CD4-positive, CD25-positive, alpha-beta regulatory T cell (primary cell): ENCODE data around the gene IL32. TPM values are rescaled to one million over a fixed set of nuclear protein-coding genes. Genes with fewer than 3 reads are reported as not detected.

Source experiments
- ATAC-seq, 2 donors: fragments of 150-1000 bp; cut with Tn5 transposase; one replicate each; pipeline ENCODE4 v1.10.0; 2021; ENCODE audit warnings: low read depth in 2 of 2, moderate number of reproducible peaks in 2 of 2, moderate library complexity in 1 of 2
- DNase-seq, 3 donors: peaks; one replicate each; pipeline versions ENCODE4 v3.0.0 to v3.0.0-alpha.2; 2012 to 2022; ENCODE audit warnings: mixed read lengths in 1 of 3
- H3K27ac ChIP-seq: one replicate; pipeline ENCODE4 v1.7.0; 2013; ENCODE audit warnings: mild to moderate bottlenecking, low read length; ENCODE audit not compliant: insufficient read depth, poor library complexity, severe bottlenecking
- H3K27me3 ChIP-seq: one replicate; pipeline ENCODE4 v1.7.0; 2013; ENCODE audit warnings: low read length; ENCODE audit not compliant: control insufficient read depth, insufficient read depth
- H3K36me3 ChIP-seq: one replicate; pipeline ENCODE4 v1.7.0; 2013; ENCODE audit warnings: mild to moderate bottlenecking, low read length, moderate library complexity; ENCODE audit not compliant: control insufficient read depth, insufficient read depth
- H3K4me1 ChIP-seq: 2 replicates; pipeline ENCODE4 v1.7.0; 2013; ENCODE audit warnings: mild to moderate bottlenecking, low read length; ENCODE audit not compliant: insufficient read depth, control insufficient read depth, poor library complexity, severe bottlenecking
- H3K4me3 ChIP-seq: one replicate; pipeline ENCODE4 v1.7.0; 2013; ENCODE audit warnings: low read depth, mild to moderate bottlenecking, low read length, moderate library complexity
- H3K9me3 ChIP-seq, 2 experiments: 1 replicate in 1 of 2; 2 replicates in 1 of 2; pipeline ENCODE4 v1.7.0; 2013; ENCODE audit warnings: low read length in 2 of 2, mild to moderate bottlenecking in 1 of 2, moderate library complexity in 1 of 2; ENCODE audit not compliant: control insufficient read depth in 2 of 2
- H3K27ac Mint-ChIP-seq, 3 donors: one replicate each; pipeline ENCODE4 v1.8.0; 2020 to 2022; ENCODE audit warnings: mild to moderate bottlenecking in 3 of 3, mixed read lengths in 3 of 3, moderate library complexity in 2 of 3
- H3K27me3 Mint-ChIP-seq: one replicate; pipeline ENCODE4 v1.8.0; 2022; ENCODE audit warnings: mild to moderate bottlenecking, mixed read lengths
- H3K36me3 Mint-ChIP-seq: one replicate; pipeline ENCODE4 v1.8.0; 2020; ENCODE audit warnings: mixed read lengths
- H3K4me1 Mint-ChIP-seq, 4 donors: one replicate each; pipeline ENCODE4 v1.8.0; 2020 to 2022; ENCODE audit warnings: mixed read lengths in 4 of 4, mild to moderate bottlenecking in 1 of 4
- H3K4me3 Mint-ChIP-seq, 4 donors: one replicate each; pipeline ENCODE4 v1.8.0; 2020 to 2022; ENCODE audit warnings: mild to moderate bottlenecking in 4 of 4, mixed read lengths in 4 of 4, moderate library complexity in 3 of 4
- H3K9me3 Mint-ChIP-seq, 7 donors: one replicate each; pipeline ENCODE4 v1.8.0; 2020 to 2022; ENCODE audit warnings: mixed read lengths in 7 of 7, mild to moderate bottlenecking in 3 of 7, moderate library complexity in 2 of 7
- polyA plus RNA-seq, 4 donors: library from polyadenylated mRNA; unstranded; fragments of 300-500 nt; fragmentation: Illumina TruSeq; gene quantifications; one replicate each; pipeline ENCODE4 v1.2.3, GENCODE V29; 2021
- total RNA-seq: library from RNA; stranded (reverse); gene quantifications from one replicate; pipeline ENCODE4 v1.2.3, GENCODE V29; 2022

Gene IL32
- total and polyA plus RNA-seq, 5 donors from 2014 or later, result 1,611 to 6,021 (median 3,657) TPM

- ATAC-seq (no peak), DNase-seq (no peak)
- Mint-ChIP-seq H3K4me3 (peak overlapping the region in 1 of 4 donors; percentile 15), H3K4me1 (peaks cover 11 to 60% (median 28%) of the 10 kb centered on the region in 4 donors), H3K36me3 (no peaks in the 10 kb centered on the region), H3K27ac (peak overlapping the region in 2 of 3 donors; percentile 9 to 44), H3K27me3 (no peaks in the 10 kb centered on the region), H3K9me3 (no peaks in the 10 kb centered on the region)
- Histone ChIP-seq H3K4me3 (no peak overlapping the region), H3K27me3 (no peaks in the 10 kb centered on the region), H3K27ac (no peak overlapping the region), H3K4me1 (peaks cover 42% of the 10 kb centered on the region), H3K36me3 (no peaks in the 10 kb centered on the region), H3K9me3 (no peaks in the 10 kb centered on the region)
Observed at GRCh38 chr16:3091551-3091950, 26.1 kb downstream of the IL32 start.

GRCh38 chr16:3092501-3092941, 27.1 kb downstream of the IL32 start:
- Histone ChIP-seq H3K9me3 (no peaks in the 10 kb centered on the region), H3K36me3 (no peaks in the 10 kb centered on the region), H3K27me3 (no peaks in the 10 kb centered on the region), H3K27ac (no peak overlapping the region), H3K4me3 (no peak overlapping the region), H3K4me1 (peaks cover 33% of the 10 kb centered on the region)
- H3K4me3 Mint-ChIP-seq, result no peak overlapping the region
- no peak for DNase-seq
- H3K9me3 Mint-ChIP-seq, result no peaks in the 10 kb centered on the region
- no peak for ATAC-seq
- peaks cover 11 to 57% (median 27%) of the 10 kb centered on the region in 4 donors for H3K4me1 Mint-ChIP-seq
- H3K27ac Mint-ChIP-seq, result no peak overlapping the region
- no peaks in the 10 kb centered on the region for H3K36me3 Mint-ChIP-seq
- no peaks in the 10 kb centered on the region for H3K27me3 Mint-ChIP-seq

GRCh38 chr16:3094289-3095027, 29.0 kb downstream of the IL32 start:
- H3K4me1 Mint-ChIP-seq, result peaks cover 11 to 57% (median 21%) of the 10 kb centered on the region in 4 donors
- peak; percentile 34 to 45 for ATAC-seq

DNA sequence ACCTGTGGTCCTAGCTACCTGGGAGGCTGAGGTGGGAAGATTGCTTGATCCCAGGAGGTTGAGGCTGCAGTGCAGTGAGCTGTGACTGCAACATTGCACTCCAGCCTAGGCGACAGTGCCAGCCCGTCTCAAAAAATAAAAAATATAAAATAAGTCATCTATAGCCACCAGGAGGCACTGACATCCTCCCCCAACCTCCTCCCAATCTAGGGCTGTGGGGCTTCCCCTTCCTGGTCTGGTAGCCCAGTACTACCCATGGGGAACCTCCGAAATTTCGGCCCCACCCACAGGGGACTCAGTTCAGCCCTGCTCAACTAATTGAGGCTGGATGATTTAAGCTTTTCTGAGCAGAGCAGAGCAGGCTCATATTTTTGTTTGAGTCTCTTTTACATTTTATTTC, 30.4 kb downstream of the IL32 start:
- Mint-ChIP-seq H3K4me3 (peak overlapping the region in 3 of 4 donors; percentile 51 to 74 (median 60)), H3K4me1 (peaks cover 11 to 66% (median 26%) of the 10 kb centered on the region in 4 donors), H3K27me3 (no peaks in the 10 kb centered on the region), H3K9me3 (no peaks in the 10 kb centered on the region), H3K36me3 (no peaks in the 10 kb centered on the region), H3K27ac (peak overlapping the region; percentile 52 to 79 (median 77))
- Histone ChIP-seq H3K4me3 (no peak overlapping the region), H3K36me3 (no peaks in the 10 kb centered on the region), H3K4me1 (peaks cover 41% of the 10 kb centered on the region), H3K27me3 (no peaks in the 10 kb centered on the region), H3K9me3 (no peaks in the 10 kb centered on the region), H3K27ac (peak overlapping the region; percentile 34)
- DNase-seq (peak; percentile 49 to 83 (median 59)), ATAC-seq (peak; percentile 47 to 54)

More at GRCh38 chr16:3094289-3095027, 29.0 kb downstream of the IL32 start:
- Mint-ChIP-seq H3K9me3 (no peaks in the 10 kb centered on the region), H3K27ac (peak overlapping the region; percentile 60 to 91 (median 86)), H3K27me3 (no peaks in the 10 kb centered on the region), H3K36me3 (no peaks in the 10 kb centered on the region), H3K4me3 (peak overlapping the region; percentile 12 to 57 (median 34))
- H3K4me1 ChIP-seq, result peaks cover 27% of the 10 kb centered on the region
- H3K36me3 ChIP-seq, result no peaks in the 10 kb centered on the region
- no peak overlapping the region for H3K27ac ChIP-seq
- no peaks in the 10 kb centered on the region for H3K9me3 ChIP-seq
- DNase-seq, result peak; percentile 30 to 82 (median 58)
- H3K27me3 ChIP-seq, result no peaks in the 10 kb centered on the region
- no peak overlapping the region for H3K4me3 ChIP-seq

DNA sequence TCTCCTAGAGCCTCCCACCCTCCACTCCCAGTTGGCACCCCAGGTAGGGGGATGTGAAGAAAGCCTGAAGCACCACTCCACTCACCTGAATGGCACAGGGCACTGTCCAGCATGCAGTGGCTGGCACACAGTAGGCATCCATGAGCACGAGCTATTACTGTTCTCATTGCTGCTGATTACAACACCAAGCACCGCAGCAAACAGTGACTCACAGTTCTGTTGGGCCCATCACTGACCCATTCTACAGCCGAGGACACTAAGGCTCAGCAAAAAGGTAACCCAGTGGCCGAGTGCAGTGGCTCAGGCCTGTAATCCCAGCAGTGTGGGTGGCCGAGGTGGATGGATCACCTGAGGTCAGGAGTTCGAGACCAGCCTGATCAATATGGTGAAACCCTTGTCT, 30.9 kb downstream of the IL32 start:
- H3K36me3 Mint-ChIP-seq, result no peaks in the 10 kb centered on the region
- DNase-seq, result no peak
- H3K4me1 Mint-ChIP-seq, result peaks cover 11 to 66% (median 28%) of the 10 kb centered on the region in 4 donors

GRCh38 chr16:3097266-3097665, 31.8 kb downstream of the IL32 start:
- Histone ChIP-seq H3K27me3 (no peaks in the 10 kb centered on the region), H3K27ac (no peak overlapping the region), H3K4me1 (peaks cover 51% of the 10 kb centered on the region), H3K4me3 (no peak overlapping the region), H3K9me3 (no peaks in the 10 kb centered on the region), H3K36me3 (no peaks in the 10 kb centered on the region)
- ATAC-seq, result no peak
- Mint-ChIP-seq H3K9me3 (no peaks in the 10 kb centered on the region), H3K27ac (peak overlapping the region; percentile 47 to 78 (median 56)), H3K27me3 (no peaks in the 10 kb centered on the region), H3K4me1 (peaks cover 15 to 69% (median 36%) of the 10 kb centered on the region in 4 donors), H3K36me3 (no peaks in the 10 kb centered on the region), H3K4me3 (no peak overlapping the region)
- no peak for DNase-seq

More for the DNA sequence above, 30.9 kb downstream of the IL32 start:
- Histone ChIP-seq H3K27me3 (no peaks in the 10 kb centered on the region), H3K4me3 (no peak overlapping the region), H3K27ac (peak overlapping the region; percentile 34), H3K36me3 (no peaks in the 10 kb centered on the region), H3K9me3 (no peaks in the 10 kb centered on the region), H3K4me1 (peaks cover 43% of the 10 kb centered on the region)
- Mint-ChIP-seq H3K27ac (peak overlapping the region in 2 of 3 donors; percentile 52 to 79), H3K4me3 (peak overlapping the region in 1 of 4 donors; percentile 74), H3K9me3 (no peaks in the 10 kb centered on the region), H3K27me3 (no peaks in the 10 kb centered on the region)
- no peak for ATAC-seq

DNA sequence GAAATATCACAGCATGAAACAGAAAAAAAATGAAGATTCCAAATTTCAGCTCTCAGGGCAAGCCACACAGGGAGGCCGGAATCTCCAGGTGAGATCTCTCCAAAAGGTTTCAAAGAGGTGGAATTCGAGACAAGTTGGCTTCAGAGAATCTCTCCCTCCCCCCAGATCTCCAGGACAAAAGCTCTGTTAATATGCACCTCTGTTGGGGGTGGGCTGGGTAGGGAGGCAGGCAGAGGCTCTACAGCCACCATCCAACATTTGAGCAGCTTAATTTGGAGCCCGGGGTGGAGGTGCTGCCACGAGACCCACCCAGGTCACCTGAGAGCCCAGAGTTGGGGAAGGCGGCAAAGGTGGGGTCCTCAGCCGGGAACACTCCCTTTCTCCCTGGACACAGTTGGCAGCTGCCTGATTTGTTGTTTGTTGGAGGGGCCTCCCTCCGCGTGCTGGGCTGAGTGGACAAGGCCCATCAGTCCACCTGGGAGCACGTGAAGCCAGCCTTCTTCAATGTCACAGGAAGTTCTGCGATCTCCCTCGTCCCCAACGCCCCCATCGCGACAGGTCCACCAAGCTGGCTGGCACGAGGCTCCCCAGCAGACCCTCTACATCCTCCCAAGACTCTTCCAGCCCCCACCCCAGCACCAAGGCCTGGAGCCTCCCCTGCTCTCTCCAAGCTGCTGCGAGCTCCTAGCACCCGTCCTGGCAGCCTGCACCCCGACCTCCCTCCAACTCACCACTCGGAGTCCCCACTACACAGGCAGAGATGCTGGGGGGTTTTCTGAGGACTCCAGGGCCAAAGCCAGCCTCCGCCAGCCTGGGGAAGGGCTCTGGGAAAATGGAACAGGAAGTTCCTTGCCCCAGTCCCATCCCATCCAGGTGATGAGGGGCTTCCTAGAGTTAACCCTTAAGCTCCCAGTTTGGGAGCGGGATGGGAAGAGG, 33.3 kb downstream of the IL32 start, which contains the start of gene ZSCAN10:
ZSCAN10 (minus strand) TSS at position 836 of the 936 bp plus-strand sequence. CDS start 6,357 bp downstream, outside the sequence.
- ATAC-seq, result no peak
- Mint-ChIP-seq H3K9me3 (no peaks in the 10 kb centered on the region), H3K27ac (peak within 1 kb of the TSS; percentile 75 to 86 (median 84)), H3K4me3 (peak within 1 kb of the TSS; percentile 70 to 93 (median 81)), H3K4me1 (peaks cover 16 to 77% (median 41%) of the 10 kb centered on the region in 4 donors), H3K27me3 (no peaks in the 10 kb centered on the region), H3K36me3 (no peaks in the 10 kb centered on the region)
- Histone ChIP-seq H3K4me1 (peaks cover 54% of the 10 kb centered on the region), H3K4me3 (peak within 1 kb of the TSS; percentile 53), H3K27ac (peak within 1 kb of the TSS; percentile 47), H3K27me3 (no peaks in the 10 kb centered on the region), H3K36me3 (no peaks in the 10 kb centered on the region), H3K9me3 (no peaks in the 10 kb centered on the region)
- no peak for DNase-seq
